ENCODE data around the gene TNFRSF12A. TPM values are rescaled to one million over a fixed set of nuclear protein-coding genes. Genes with fewer than 3 reads are reported as not detected.

TNFRSF12A gene
- total RNA-seq: 99.8 and 151 TPM in 2 replicates

GRCh38 chr16:3020247-3020603 is at the start of gene TNFRSF12A:
Gene TNFRSF12A, plus strand, starts transcription at chr16:3020368. Its CDS starts 30 bp downstream, at chr16:3020398.

GRCh38 chr16:2980227-2981176 is 39.7 kb upstream of the TNFRSF12A start, which contains the start of gene PKMYT1:
Gene PKMYT1, minus strand, starts transcription at chr16:2980446. Its CDS starts 789 bp downstream, at chr16:2979657.

GRCh38 chr16:3012828-3013420 is 7.2 kb upstream of the TNFRSF12A start, which contains the start of gene CLDN9:
Gene CLDN9, plus strand, starts transcription at chr16:3012923. Its CDS starts 440 bp downstream, at chr16:3013363.

GRCh38 chr16:3017794-3018506 is 2.2 kb upstream of the TNFRSF12A start, which contains the start of gene CLDN6:
Gene CLDN6, minus strand, starts transcription at chr16:3018183. Its CDS starts 2,162 bp downstream, at chr16:3016021.

GRCh38 chr16:3023669-3024478 is 3.7 kb downstream of the TNFRSF12A start, which contains the start of the genes HCFC1R1 and THOC6:
Gene HCFC1R1, minus strand, starts transcription at chr16:3023942. Its CDS starts 1 bp downstream, at chr16:3023941.
Gene THOC6, plus strand, starts transcription at chr16:3024035. Its CDS starts 292 bp downstream, at chr16:3024327.

GRCh38 chr16:3036726-3037315 is 16.7 kb downstream of the TNFRSF12A start, which contains the start of gene BICDL2:
Gene BICDL2, minus strand, starts transcription at chr16:3036944. Its CDS starts 1,448 bp downstream, at chr16:3035496.

GRCh38 chr16:3045758-3046640 is 25.8 kb downstream of the TNFRSF12A start, which contains the start of gene MMP25:
Gene MMP25, plus strand, starts transcription at chr16:3046561. Its CDS starts 357 bp downstream, at chr16:3046918.

GRCh38 chr16:3065069-3065741 is 45.0 kb downstream of the TNFRSF12A start, which contains the start of gene IL32:
Gene IL32, plus strand, starts transcription at chr16:3065640. Its CDS starts 172 bp downstream, at chr16:3065812.

Other genes with a start within 250 kb of the TNFRSF12A start
- gene ELOB, start 243.1 kb upstream of the TNFRSF12A start, total RNA-seq: 507 and 710 TPM in 2 replicates
- gene PRSS33, start 232.8 kb upstream of the TNFRSF12A start, total RNA-seq: not detected in 2 replicates
- gene PRSS41, start 221.9 kb upstream of the TNFRSF12A start, total RNA-seq: not detected in 2 replicates
- gene PRSS21, start 203.1 kb upstream of the TNFRSF12A start, total RNA-seq: 0.55 TPM in 1 of 2 replicates, not detected in the other
- 0.18 and 1.3 TPM in 2 replicates for gene ZG16B, start 190.1 kb upstream of the TNFRSF12A start, total RNA-seq
- gene PRSS22, start 162.2 kb upstream of the TNFRSF12A start, total RNA-seq: not detected in 2 replicates
- gene FLYWCH2, start 137.2 kb upstream of the TNFRSF12A start, total RNA-seq: 72.2 and 88.2 TPM in 2 replicates
- gene FLYWCH1, start 108.4 kb upstream of the TNFRSF12A start, total RNA-seq: 36.4 and 42.5 TPM in 2 replicates
- gene KREMEN2, start 56.1 kb upstream of the TNFRSF12A start, total RNA-seq: not detected in 2 replicates
- gene PAQR4, start 51.0 kb upstream of the TNFRSF12A start, total RNA-seq: 0.55 and 0.85 TPM in 2 replicates
- 0.28 and 0.46 TPM in 2 replicates for gene PKMYT1, start 39.9 kb upstream of the TNFRSF12A start, total RNA-seq
- not detected in 2 replicates for gene CLDN9, start 7.4 kb upstream of the TNFRSF12A start, total RNA-seq
- not detected in 2 replicates for gene CLDN6, start 2.2 kb upstream of the TNFRSF12A start, total RNA-seq
- 19.9 and 26.3 TPM in 2 replicates for gene HCFC1R1, start 3.6 kb downstream of the TNFRSF12A start, total RNA-seq
- gene THOC6, start 3.7 kb downstream of the TNFRSF12A start, total RNA-seq: 22.9 and 29.1 TPM in 2 replicates
- under 0.01 and 0.37 TPM in 2 replicates for gene BICDL2, start 16.6 kb downstream of the TNFRSF12A start, total RNA-seq
- gene MMP25, start 26.2 kb downstream of the TNFRSF12A start, total RNA-seq: under 0.01 TPM in 1 of 2 replicates, not detected in the other
- 2.1 and 8.2 TPM in 2 replicates for gene IL32, start 45.3 kb downstream of the TNFRSF12A start, total RNA-seq
- not detected in 2 replicates for gene ZSCAN10, start 78.9 kb downstream of the TNFRSF12A start, total RNA-seq
- gene ZNF205, start 92.2 kb downstream of the TNFRSF12A start, total RNA-seq: 11.8 and 12.8 TPM in 2 replicates
- gene ZNF213, start 114.7 kb downstream of the TNFRSF12A start, total RNA-seq: 2.6 and 3.5 TPM in 2 replicates
- not detected in 2 replicates for gene OR1F1, start 167.8 kb downstream of the TNFRSF12A start, total RNA-seq
- 6.5 and 7.4 TPM in 2 replicates for gene ZNF200, start 214.8 kb downstream of the TNFRSF12A start, total RNA-seq
- under 0.01 and 0.14 TPM in 2 replicates for gene MEFV, start 236.3 kb downstream of the TNFRSF12A start, total RNA-seq

Data from smooth muscle cell of bladder (primary cell).